ENCODE results near the gene IGFBP4. TPM values are rescaled to one million over a fixed set of nuclear protein-coding genes. Genes with fewer than 3 reads are reported as not detected.

Gene IGFBP4
- total RNA-seq, 1 experiment from 2014 or later = 35.7 TPM

DNA sequence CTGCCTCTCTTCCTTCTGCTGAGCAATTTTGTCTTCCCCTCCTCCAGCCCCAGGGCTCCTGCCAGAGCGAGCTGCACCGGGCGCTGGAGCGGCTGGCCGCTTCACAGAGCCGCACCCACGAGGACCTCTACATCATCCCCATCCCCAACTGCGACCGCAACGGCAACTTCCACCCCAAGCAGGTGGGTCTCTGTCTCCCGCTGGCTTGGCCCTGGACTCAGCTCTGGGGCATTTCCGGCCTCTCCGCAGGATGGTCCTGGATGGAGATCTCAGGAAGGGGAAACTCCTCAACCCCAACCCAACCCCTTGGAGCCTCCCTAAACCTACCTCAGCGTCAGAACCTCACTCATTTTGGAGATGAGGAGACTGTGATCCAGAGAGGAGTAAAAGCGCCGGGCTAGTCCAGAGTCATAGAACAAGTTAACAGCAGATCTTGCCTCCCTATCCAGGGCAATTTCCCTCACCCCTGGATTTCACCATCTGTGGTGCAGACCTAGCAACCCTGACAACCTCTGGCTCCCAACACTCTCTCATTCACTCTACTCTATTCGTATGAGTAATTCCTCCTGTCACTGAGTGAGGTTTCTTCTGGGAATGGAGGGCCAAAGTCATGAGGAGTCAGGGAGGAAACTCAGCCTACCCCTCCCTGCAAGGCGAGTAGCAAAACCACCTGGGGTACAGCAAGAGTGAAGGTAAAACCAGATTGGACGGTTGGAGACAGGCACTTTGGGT lies 10.8 kb downstream of the IGFBP4 start:
- no peaks in the 10 kb centered on the region for H3K36me3 ChIP-seq (ENCODE audit: control insufficient read depth, insufficient read depth, low read length)
- Mint-ChIP-seq H3K27ac (ENCODE audit: unreplicated experiment) (no peak overlapping the region), H3K4me3 (ENCODE audit: unreplicated experiment) (no peak overlapping the region), H3K27me3 (ENCODE audit: insufficient read depth, unreplicated experiment) (no peaks in the 10 kb centered on the region), H3K9me3 (ENCODE audit: unreplicated experiment) (no peaks in the 10 kb centered on the region), H3K4me1 (ENCODE audit: low read depth, unreplicated experiment) (no peaks in the 10 kb centered on the region), H3K36me3 (ENCODE audit: insufficient read depth, unreplicated experiment) (no peaks in the 10 kb centered on the region)
- no peaks in the 10 kb centered on the region for H3K27me3 ChIP-seq (replicated peaks; ENCODE audit: control insufficient read depth, insufficient read depth, low read length)
- TF ChIP-seq, protein P1, sequence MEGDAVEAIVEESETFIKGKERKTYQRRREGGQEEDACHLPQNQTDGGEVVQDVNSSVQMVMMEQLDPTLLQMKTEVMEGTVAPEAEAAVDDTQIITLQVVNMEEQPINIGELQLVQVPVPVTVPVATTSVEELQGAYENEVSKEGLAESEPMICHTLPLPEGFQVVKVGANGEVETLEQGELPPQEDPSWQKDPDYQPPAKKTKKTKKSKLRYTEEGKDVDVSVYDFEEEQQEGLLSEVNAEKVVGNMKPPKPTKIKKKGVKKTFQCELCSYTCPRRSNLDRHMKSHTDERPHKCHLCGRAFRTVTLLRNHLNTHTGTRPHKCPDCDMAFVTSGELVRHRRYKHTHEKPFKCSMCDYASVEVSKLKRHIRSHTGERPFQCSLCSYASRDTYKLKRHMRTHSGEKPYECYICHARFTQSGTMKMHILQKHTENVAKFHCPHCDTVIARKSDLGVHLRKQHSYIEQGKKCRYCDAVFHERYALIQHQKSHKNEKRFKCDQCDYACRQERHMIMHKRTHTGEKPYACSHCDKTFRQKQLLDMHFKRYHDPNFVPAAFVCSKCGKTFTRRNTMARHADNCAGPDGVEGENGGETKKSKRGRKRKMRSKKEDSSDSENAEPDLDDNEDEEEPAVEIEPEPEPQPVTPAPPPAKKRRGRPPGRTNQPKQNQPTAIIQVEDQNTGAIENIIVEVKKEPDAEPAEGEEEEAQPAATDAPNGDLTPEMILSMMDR (IDR thresholded peaks at IDR 0.05; ENCODE audit: insufficient read depth in 1 of 2, low read depth in 1 of 2, low read length in 1 of 2, severe bottlenecking in 1 of 2, unreplicated experiment in 1 of 2) = no peak
- H3K4me1 ChIP-seq = peaks cover 6% of the 10 kb centered on the region
- intact Hi-C loops (cut with micrococcal nuclease; ENCODE audit: unreplicated experiment) = no loop called here
- ChIA-PET POLR2A (no interaction called here), CTCF (no interaction called here)
- DNase-seq = no peak
- no TSS peak for BruUV-seq (replicated peaks)
- no peaks in the 10 kb centered on the region for H3K9me3 ChIP-seq
- H3K4me3 ChIP-seq (ENCODE audit: low read depth, low read length) = no peak overlapping the region

DNA sequence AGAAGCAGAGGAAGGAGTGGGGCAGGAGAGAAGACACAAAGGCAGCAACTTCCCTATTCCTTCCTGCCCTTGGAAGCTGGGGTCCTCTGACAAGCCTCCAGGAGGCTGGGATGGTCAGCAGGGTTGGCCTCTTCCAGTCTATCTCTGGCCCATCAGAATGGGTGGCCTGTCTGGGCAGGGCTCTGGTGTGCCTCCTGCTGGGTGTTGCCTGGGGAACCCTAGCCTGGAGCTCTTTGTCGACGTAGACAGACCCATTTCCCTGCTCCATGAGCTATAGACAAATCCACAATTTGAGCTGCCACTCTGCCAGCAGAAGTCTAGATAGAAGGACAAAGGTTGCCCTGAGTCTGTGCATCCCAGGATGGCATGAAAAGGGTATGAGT lies 11.4 kb downstream of the IGFBP4 start:
- CTCF ChIA-PET = no interaction called here

DNA sequence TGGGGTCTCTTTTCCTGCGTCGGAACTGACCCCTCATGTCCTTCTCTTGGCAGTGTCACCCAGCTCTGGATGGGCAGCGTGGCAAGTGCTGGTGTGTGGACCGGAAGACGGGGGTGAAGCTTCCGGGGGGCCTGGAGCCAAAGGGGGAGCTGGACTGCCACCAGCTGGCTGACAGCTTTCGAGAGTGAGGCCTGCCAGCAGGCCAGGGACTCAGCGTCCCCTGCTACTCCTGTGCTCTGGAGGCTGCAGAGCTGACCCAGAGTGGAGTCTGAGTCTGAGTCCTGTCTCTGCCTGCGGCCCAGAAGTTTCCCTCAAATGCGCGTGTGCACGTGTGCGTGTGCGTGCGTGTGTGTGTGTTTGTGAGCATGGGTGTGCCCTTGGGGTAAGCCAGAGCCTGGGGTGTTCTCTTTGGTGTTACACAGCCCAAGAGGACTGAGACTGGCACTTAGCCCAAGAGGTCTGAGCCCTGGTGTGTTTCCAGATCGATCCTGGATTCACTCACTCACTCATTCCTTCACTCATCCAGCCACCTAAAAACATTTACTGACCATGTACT lies 13.2 kb downstream of the IGFBP4 start:
- Mint-ChIP-seq H3K4me3 (ENCODE audit: unreplicated experiment) (no peak overlapping the region), H3K9me3 (ENCODE audit: unreplicated experiment) (no peaks in the 10 kb centered on the region), H3K27ac (ENCODE audit: unreplicated experiment) (no peak overlapping the region), H3K4me1 (ENCODE audit: low read depth, unreplicated experiment) (no peaks in the 10 kb centered on the region), H3K36me3 (ENCODE audit: insufficient read depth, unreplicated experiment) (no peaks in the 10 kb centered on the region), H3K27me3 (ENCODE audit: insufficient read depth, unreplicated experiment) (no peaks in the 10 kb centered on the region)
- CTCF ChIA-PET = interaction anchor here (0.6 to 1.7 kb wide), 5 partner anchors 20 to 94 kb away, joined by 3 to 10 read pairs (median 5); no protein-coding TSS in a partner anchor
- H3K4me3 ChIP-seq (ENCODE audit: low read depth, low read length) = no peak overlapping the region
- DNase-seq = no peak
- POLR2A ChIA-PET = no interaction called here
- TF ChIP-seq, protein P1 (IDR thresholded peaks at IDR 0.05; ENCODE audit: insufficient read depth in 1 of 2, low read depth in 1 of 2, low read length in 1 of 2, severe bottlenecking in 1 of 2, unreplicated experiment in 1 of 2) = no peak
- no peaks in the 10 kb centered on the region; the same call in 1 of the 2 replicates for H3K4me1 ChIP-seq
- H3K9me3 ChIP-seq = no peaks in the 10 kb centered on the region
- BruUV-seq (replicated peaks) = no TSS peak
- intact Hi-C loops (cut with micrococcal nuclease; ENCODE audit: unreplicated experiment) = no loop called here
- no peaks in the 10 kb centered on the region for H3K27me3 ChIP-seq (replicated peaks; ENCODE audit: control insufficient read depth, insufficient read depth, low read length)
- H3K36me3 ChIP-seq (ENCODE audit: control insufficient read depth, insufficient read depth, low read length) = no peaks in the 10 kb centered on the region

More for the DNA sequence above, 11.4 kb downstream of the IGFBP4 start:
- DNase-seq = no peak
- no peaks in the 10 kb centered on the region for H3K36me3 Mint-ChIP-seq (ENCODE audit: insufficient read depth, unreplicated experiment)
- Histone ChIP-seq H3K4me3 (ENCODE audit: low read depth, low read length) (no peak overlapping the region), H3K27me3 (replicated peaks; ENCODE audit: control insufficient read depth, insufficient read depth, low read length) (no peaks in the 10 kb centered on the region), H3K36me3 (ENCODE audit: control insufficient read depth, insufficient read depth, low read length) (no peaks in the 10 kb centered on the region), H3K9me3 (no peaks in the 10 kb centered on the region), H3K4me1 (peaks cover 3% of the 10 kb centered on the region; the same call in 1 of the 2 replicates)
- no TSS peak for BruUV-seq (replicated peaks)
- POLR2A ChIA-PET = no interaction called here
- H3K4me3 Mint-ChIP-seq (ENCODE audit: unreplicated experiment) = no peak overlapping the region
- no peak overlapping the region for H3K27ac Mint-ChIP-seq (ENCODE audit: unreplicated experiment)
- TF ChIP-seq, protein P1 (IDR thresholded peaks at IDR 0.05; ENCODE audit: insufficient read depth in 1 of 2, low read depth in 1 of 2, low read length in 1 of 2, severe bottlenecking in 1 of 2, unreplicated experiment in 1 of 2) = no peak
- intact Hi-C loops (cut with micrococcal nuclease; ENCODE audit: unreplicated experiment) = no loop called here
- H3K4me1 Mint-ChIP-seq (ENCODE audit: low read depth, unreplicated experiment) = no peaks in the 10 kb centered on the region
- H3K9me3 Mint-ChIP-seq (ENCODE audit: unreplicated experiment) = no peaks in the 10 kb centered on the region
- H3K27me3 Mint-ChIP-seq (ENCODE audit: insufficient read depth, unreplicated experiment) = no peaks in the 10 kb centered on the region
